Thyroid gland (tissue), 4 donors: ENCODE results near the gene MTCL1. TPM values are rescaled to one million over a fixed set of nuclear protein-coding genes. Genes with fewer than 3 reads are reported as not detected.

Experiments used
- DNase-seq, 2 donors: peaks; one replicate each; pipeline ENCODE4 v3.0.0-alpha.2; 2019
- H3K27ac ChIP-seq, 3 donors: fragments of 200-600 bp; sonication (generic); 1 replicate in 2 of 3; 2 replicates in 1 of 3; pipeline ENCODE4 v1.5.1; 2016 to 2019; ENCODE audit warnings: mild to moderate bottlenecking in 1 of 3, moderate library complexity in 1 of 3
- H3K27me3 ChIP-seq: fragments of 200-600 bp; sonication (generic); one replicate; pipeline ENCODE4 v1.5.1; 2019
- H3K36me3 ChIP-seq, 2 donors: fragments of 200-600 bp; sonication (generic); one replicate each; pipeline ENCODE4 v1.5.1; 2016 to 2019
- H3K4me1 ChIP-seq, 2 donors: fragments of 200-600 bp; sonication (generic); one replicate each; pipeline ENCODE4 v1.5.1; 2017 to 2019
- H3K4me3 ChIP-seq, 3 donors: fragments of 200-600 bp; sonication (generic); replicated peaks in 1 of 3; 1 replicate in 2 of 3; 2 replicates in 1 of 3; pipeline ENCODE4 v1.5.1; 2016; ENCODE audit warnings: mild to moderate bottlenecking in 1 of 3
- H3K9me3 ChIP-seq: fragments of 200-600 bp; sonication (generic); one replicate; pipeline ENCODE4 v1.5.1; 2017
- CTCF ChIP-seq, 6 experiments: fragments of 200-600 bp in 3 of 6; fragments of 450-650 bp in 3 of 6; sonication (generic) in 3 of 6; IDR thresholded peaks; one replicate each; pipeline ENCODE4 v1.5.1; 2016 to 2019; ENCODE audit warnings: antibody characterized with exemption in 6 of 6, mild to moderate bottlenecking in 2 of 6, inconsistent platforms in 1 of 6, moderate library complexity in 1 of 6
- POLR2A ChIP-seq, 2 donors: fragments of 450-650 bp; IDR thresholded peaks; one replicate each; pipeline ENCODE4 v1.6.1; 2017; ENCODE audit warnings: antibody characterized with exemption in 2 of 2, mild to moderate bottlenecking in 2 of 2, moderate library complexity in 1 of 2
- WGBS, 2 donors: methylation state at CpG; one replicate each; pipeline ENCODE4 v1.1.5; 2017; 5-methylcytosine and 5-hydroxymethylcytosine counted together
- intact Hi-C: fragments of 100-400 bp; cut with DNase I; formaldehyde crosslinking; loops from one replicate; pipeline ENCODE4 v1.15.1; 2023
- total RNA-seq, 4 donors: library from RNA; depleted of rRNA; stranded (reverse); fragments of >200 nt; gene quantifications; one replicate each; pipeline ENCODE4 v1.2.3, GENCODE V29; 2016

The MTCL1 gene
- total RNA-seq, 4 donors from 2014 or later: 2.0 to 3.2 (median 2.5) TPM

DNA sequence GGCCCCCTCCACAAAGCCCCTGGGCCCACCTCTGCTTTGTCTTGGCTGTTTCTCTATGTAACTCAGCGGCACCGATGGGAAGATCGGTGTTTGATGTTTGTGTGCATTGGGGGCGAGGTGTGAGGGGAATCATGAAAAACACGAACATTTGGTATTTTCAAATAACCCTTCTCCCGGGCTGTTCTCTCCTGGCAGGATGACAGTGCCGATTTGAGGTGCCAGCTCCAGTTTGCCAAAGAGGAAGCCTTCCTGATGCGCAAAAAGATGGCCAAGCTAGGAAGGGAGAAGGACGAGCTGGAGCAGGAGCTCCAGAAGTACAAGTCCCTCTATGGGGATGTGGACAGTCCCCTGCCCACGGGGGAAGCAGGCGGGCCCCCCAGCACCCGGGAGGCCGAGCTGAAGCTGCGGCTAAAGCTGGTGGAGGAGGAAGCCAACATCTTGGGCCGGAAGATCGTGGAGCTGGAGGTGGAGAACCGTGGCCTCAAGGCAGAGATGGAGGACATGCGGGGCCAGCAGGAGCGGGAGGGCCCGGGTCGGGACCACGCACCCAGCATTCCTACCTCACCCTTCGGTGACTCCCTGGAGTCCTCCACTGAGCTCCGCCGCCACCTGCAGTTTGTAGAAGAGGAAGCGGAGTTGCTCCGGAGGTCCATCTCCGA lies 78.1 kb downstream of the MTCL1 start:
- H3K4me3 ChIP-seq: no peak overlapping the region
- no peaks in the 10 kb centered on the region for H3K9me3 ChIP-seq
- intact Hi-C loops: no loop called here
- WGBS, 2 donors: 94 to 95% methylated on average over 25 to 28 of the region's 28 CpGs
- H3K4me1 ChIP-seq: peaks cover 3% of the 10 kb centered on the region in 2 donors
- H3K27me3 ChIP-seq: no peaks in the 10 kb centered on the region
- TF ChIP-seq POLR2A (IDR thresholded peaks at IDR 0.05): no peak
- DNase-seq: no peak
- H3K36me3 ChIP-seq: no peaks in the 10 kb centered on the region
- H3K27ac ChIP-seq: no peak overlapping the region

- DNase-seq: no peak
- H3K27me3 ChIP-seq: no peaks in the 10 kb centered on the region
- no peaks in the 10 kb centered on the region for H3K9me3 ChIP-seq
- no peaks in the 10 kb centered on the region for H3K36me3 ChIP-seq
- WGBS, 2 donors: 98% methylated on average over 29 to 30 of the region's 35 CpGs
- H3K4me1 ChIP-seq: peaks cover 7 to 9% of the 10 kb centered on the region in 2 donors
- H3K4me3 ChIP-seq: no peak overlapping the region
- intact Hi-C loops: no loop called here
- no peak overlapping the region for H3K27ac ChIP-seq
- TF ChIP-seq POLR2A (IDR thresholded peaks at IDR 0.05): no peak
These were observed 78.7 kb downstream of the MTCL1 start for GRCh38 chr18:8783994-8784530.

- Histone ChIP-seq H3K4me3 (no peak overlapping the region), H3K9me3 (no peaks in the 10 kb centered on the region), H3K36me3 (no peaks in the 10 kb centered on the region), H3K27me3 (no peaks in the 10 kb centered on the region), H3K27ac (no peak overlapping the region), H3K4me1 (peaks cover 7 to 10% of the 10 kb centered on the region in 2 donors)
- intact Hi-C loops: no loop called here
- WGBS, 2 donors: 94 to 97% methylated on average over 24 of the region's 24 CpGs
- no peak for TF ChIP-seq POLR2A (IDR thresholded peaks at IDR 0.05)
- TF ChIP-seq CTCF (IDR thresholded peaks at IDR 0.05): no peak
- no peak for DNase-seq
These were observed 79.9 kb downstream of the MTCL1 start for GRCh38 chr18:8785261-8785660.

DNA sequence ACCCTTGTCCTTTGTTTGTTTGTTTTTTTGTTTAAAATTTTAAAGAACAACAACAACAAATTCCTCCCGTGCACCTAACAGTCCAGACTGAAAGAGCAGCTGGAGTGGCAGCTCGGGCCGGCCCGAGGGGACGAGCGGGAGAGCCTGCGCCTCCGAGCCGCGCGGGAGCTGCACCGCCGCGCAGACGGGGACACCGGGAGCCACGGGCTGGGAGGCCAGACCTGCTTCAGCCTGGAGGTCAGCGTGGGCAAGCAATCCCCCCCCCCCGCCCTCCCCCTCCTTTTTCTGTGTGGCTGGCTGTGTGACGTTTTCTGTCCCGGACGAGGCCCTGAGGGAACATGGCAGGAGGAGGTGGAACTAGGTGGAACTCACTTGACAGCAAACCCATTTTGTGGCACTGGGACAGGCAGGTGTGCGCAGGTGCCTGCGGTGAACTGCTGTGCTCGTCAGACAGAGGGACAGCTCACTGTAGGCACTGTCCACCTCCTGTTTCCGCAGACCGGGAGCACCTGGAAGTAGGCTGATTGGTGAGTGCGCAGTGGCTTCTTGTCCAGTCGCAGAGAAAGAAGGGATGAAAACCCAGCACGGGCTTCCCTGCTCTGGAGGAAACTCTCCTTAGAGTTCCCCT lies 80.6 kb downstream of the MTCL1 start:
- 88 to 90% methylated on average over 29 to 30 of the region's 30 CpGs for WGBS, 2 donors
- H3K9me3 ChIP-seq: no peaks in the 10 kb centered on the region
- TF ChIP-seq CTCF (IDR thresholded peaks at IDR 0.05) (no peak), POLR2A (IDR thresholded peaks at IDR 0.05) (no peak)

GRCh38 chr18:8786483-8787370 lies 81.4 kb downstream of the MTCL1 start:
- peaks cover 7 to 10% of the 10 kb centered on the region in 2 donors for H3K4me1 ChIP-seq
- H3K27me3 ChIP-seq: no peaks in the 10 kb centered on the region
- DNase-seq: no peak
- H3K27ac ChIP-seq: no peak overlapping the region
- 84 to 94% methylated on average over 16 to 17 of the region's 17 CpGs for WGBS, 2 donors
- no peak for TF ChIP-seq CTCF (IDR thresholded peaks at IDR 0.05)
- TF ChIP-seq POLR2A (IDR thresholded peaks at IDR 0.05): no peak
- H3K36me3 ChIP-seq: no peaks in the 10 kb centered on the region
- intact Hi-C loops: no loop called here
- no peaks in the 10 kb centered on the region for H3K9me3 ChIP-seq
- no peak overlapping the region for H3K4me3 ChIP-seq

More for the DNA sequence above, 80.6 kb downstream of the MTCL1 start:
- no peak overlapping the region for H3K27ac ChIP-seq
- H3K4me3 ChIP-seq: no peak overlapping the region
- H3K4me1 ChIP-seq: peaks cover 7 to 10% of the 10 kb centered on the region in 2 donors
- no peaks in the 10 kb centered on the region for H3K36me3 ChIP-seq
- intact Hi-C loops: no loop called here
- H3K27me3 ChIP-seq: no peaks in the 10 kb centered on the region
- no peak for DNase-seq
